Type B pancreatic cell (in vitro differentiated cells): ENCODE measurements around the gene SLC22A9. TPM values are rescaled to one million over a fixed set of nuclear protein-coding genes. Genes with fewer than 3 reads are reported as not detected.

Experiments used
- DNase-seq: peaks from one replicate; pipeline ENCODE4 v3.0.0; 2021; ENCODE audit warnings: mixed read lengths; ENCODE audit not compliant: unreplicated experiment; ENCODE audit errors: extremely low spot score
- H3K27ac Mint-ChIP-seq: 2 replicates; pipeline ENCODE4 v1.8.0; 2021; ENCODE audit warnings: mild to moderate bottlenecking, mixed read lengths
- H3K27me3 Mint-ChIP-seq: 2 replicates; pipeline ENCODE4 v1.8.0; 2021; ENCODE audit warnings: mixed read lengths
- H3K36me3 Mint-ChIP-seq: 2 replicates; pipeline ENCODE4 v1.8.0; 2021; ENCODE audit warnings: mixed read lengths
- H3K4me1 Mint-ChIP-seq: one replicate; pipeline ENCODE4 v1.8.0; 2021; ENCODE audit warnings: mixed read lengths; ENCODE audit not compliant: unreplicated experiment
- H3K4me3 Mint-ChIP-seq: 2 replicates; pipeline ENCODE4 v1.8.0; 2021; ENCODE audit warnings: mild to moderate bottlenecking, mixed read lengths
- H3K9me3 Mint-ChIP-seq: 2 replicates; pipeline ENCODE4 v1.8.0; 2021; ENCODE audit warnings: mixed read lengths
- total RNA-seq: library from RNA; stranded (reverse); gene quantifications from 2 replicates; pipeline ENCODE4 v1.2.1, GENCODE V29; 2021; ENCODE audit warnings: low replicate concordance
- TF ChIP-seq, protein P1 (sequence below): fragments of 200-600 bp; sonication (generic); conservative IDR thresholded peaks from 2 replicates; pipeline ENCODE4 v1.5.0; 2021; ENCODE audit warnings: antibody characterized with exemption, mild to moderate bottlenecking

Gene SLC22A9
- total RNA-seq, 1 donor from 2014 or later = 0.19 TPM

DNA sequence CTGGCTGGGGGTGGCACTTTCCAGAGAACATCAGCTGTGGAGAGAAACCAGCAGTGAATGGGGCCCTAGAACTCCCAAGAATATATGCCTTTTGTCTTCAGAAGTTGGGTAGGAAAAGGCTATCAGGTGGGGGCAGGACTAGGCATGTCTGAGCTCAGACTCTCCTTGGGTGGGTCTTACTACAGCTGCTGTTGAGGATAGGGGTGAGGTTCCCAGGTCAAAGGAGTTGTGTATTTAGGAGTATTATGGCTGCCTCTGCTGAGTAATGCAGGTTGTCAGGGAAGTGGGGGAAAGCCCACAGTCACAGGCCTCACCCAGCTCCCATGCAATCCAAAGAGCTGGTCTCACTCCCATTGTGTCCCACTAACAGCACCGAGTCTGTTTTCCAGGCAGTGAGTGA is 26.1 kb downstream of the SLC22A9 start:
- Mint-ChIP-seq H3K27me3 (peaks cover 9% of the 10 kb centered on the region), H3K27ac (no peak overlapping the region), H3K9me3 (peaks cover 5% of the 10 kb centered on the region), H3K4me1 (peaks cover 4% of the 10 kb centered on the region), H3K36me3 (no peaks in the 10 kb centered on the region), H3K4me3 (no peak overlapping the region)
- TF ChIP-seq, protein P1, sequence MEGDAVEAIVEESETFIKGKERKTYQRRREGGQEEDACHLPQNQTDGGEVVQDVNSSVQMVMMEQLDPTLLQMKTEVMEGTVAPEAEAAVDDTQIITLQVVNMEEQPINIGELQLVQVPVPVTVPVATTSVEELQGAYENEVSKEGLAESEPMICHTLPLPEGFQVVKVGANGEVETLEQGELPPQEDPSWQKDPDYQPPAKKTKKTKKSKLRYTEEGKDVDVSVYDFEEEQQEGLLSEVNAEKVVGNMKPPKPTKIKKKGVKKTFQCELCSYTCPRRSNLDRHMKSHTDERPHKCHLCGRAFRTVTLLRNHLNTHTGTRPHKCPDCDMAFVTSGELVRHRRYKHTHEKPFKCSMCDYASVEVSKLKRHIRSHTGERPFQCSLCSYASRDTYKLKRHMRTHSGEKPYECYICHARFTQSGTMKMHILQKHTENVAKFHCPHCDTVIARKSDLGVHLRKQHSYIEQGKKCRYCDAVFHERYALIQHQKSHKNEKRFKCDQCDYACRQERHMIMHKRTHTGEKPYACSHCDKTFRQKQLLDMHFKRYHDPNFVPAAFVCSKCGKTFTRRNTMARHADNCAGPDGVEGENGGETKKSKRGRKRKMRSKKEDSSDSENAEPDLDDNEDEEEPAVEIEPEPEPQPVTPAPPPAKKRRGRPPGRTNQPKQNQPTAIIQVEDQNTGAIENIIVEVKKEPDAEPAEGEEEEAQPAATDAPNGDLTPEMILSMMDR = no peak
- DNase-seq = no peak

DNA sequence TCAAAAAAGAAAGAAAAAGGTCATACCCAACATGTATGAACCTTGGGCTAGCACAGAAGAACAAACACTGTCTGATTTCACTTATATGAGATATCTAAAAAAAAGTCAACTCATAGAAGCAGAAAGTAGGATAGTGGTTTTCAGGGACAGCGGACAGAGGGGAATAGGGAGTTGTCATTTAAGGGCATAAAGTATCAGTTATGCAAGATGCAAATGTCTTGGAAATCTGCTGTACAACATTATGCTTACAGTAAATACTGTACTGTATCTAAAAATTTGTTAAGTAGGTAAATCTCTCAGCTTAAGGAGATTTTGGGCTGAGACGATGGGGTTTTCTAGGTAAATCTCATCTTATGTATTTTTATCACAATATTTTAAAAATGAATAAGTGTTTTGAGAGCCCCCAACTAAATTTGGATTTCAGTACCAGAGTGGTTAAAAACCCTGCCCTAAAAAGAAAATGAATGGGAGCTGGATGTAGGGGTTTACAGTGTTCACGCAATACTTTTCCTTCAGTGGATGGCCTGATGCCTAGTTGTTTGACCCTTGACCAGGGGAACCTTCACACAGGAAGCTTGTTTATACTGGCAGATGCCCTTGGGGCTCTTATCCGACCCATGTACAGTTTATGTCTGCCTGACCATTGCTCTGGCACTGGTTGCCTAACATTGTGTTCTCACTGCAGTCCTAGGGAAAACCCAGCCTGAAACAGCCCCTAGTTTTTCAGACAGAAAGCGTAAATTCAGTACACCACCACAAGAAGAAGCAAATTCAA is 34.8 kb downstream of the SLC22A9 start:
- TF ChIP-seq, protein P1 = no peak
- Mint-ChIP-seq H3K27me3 (peaks cover 6% of the 10 kb centered on the region), H3K4me1 (no peaks in the 10 kb centered on the region), H3K27ac (no peak overlapping the region), H3K36me3 (no peaks in the 10 kb centered on the region), H3K4me3 (no peak overlapping the region), H3K9me3 (no peaks in the 10 kb centered on the region)
- no peak for DNase-seq

DNA sequence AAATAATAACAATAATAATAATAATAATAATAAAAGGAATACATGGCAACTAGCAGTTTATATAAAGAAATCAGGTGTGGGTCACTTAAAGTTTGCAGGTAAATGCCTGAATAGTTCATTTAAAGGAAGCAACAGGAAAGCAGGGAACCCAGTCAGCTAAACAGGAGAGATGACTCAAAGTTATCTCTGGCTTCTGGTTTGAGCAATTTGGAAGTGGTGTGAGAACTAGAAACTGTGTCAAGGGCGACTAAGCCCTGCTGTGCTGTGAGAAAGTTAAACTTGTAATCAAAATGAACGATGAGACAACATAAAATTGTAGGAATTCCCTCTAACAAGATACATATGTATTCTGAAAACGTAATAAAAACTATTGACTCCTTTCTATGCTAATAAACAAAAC is 35.5 kb downstream of the SLC22A9 start:
- Mint-ChIP-seq H3K27ac (no peak overlapping the region), H3K9me3 (no peaks in the 10 kb centered on the region), H3K36me3 (no peaks in the 10 kb centered on the region), H3K27me3 (peaks cover 6% of the 10 kb centered on the region), H3K4me1 (no peaks in the 10 kb centered on the region), H3K4me3 (no peak overlapping the region)
- DNase-seq = no peak
- TF ChIP-seq, protein P1 = no peak

DNA sequence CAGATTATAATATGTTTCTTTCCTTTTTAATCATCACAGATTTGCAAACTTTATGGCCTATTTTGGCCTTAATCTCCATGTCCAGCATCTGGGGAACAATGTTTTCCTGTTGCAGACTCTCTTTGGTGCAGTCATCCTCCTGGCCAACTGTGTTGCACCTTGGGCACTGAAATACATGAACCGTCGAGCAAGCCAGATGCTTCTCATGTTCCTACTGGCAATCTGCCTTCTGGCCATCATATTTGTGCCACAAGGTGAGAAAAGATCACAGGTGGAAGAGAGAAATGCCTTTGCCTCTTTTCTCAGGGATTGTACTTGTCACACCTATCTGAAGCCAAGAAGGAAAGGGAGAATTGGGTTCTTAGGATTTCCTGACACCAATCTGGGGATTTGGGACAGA is 36.9 kb downstream of the SLC22A9 start:
- Mint-ChIP-seq H3K9me3 (no peaks in the 10 kb centered on the region), H3K36me3 (no peaks in the 10 kb centered on the region), H3K4me3 (no peak overlapping the region), H3K4me1 (no peaks in the 10 kb centered on the region), H3K27ac (no peak overlapping the region), H3K27me3 (peaks cover 6% of the 10 kb centered on the region)
- TF ChIP-seq, protein P1 = no peak
- DNase-seq = no peak

DNA sequence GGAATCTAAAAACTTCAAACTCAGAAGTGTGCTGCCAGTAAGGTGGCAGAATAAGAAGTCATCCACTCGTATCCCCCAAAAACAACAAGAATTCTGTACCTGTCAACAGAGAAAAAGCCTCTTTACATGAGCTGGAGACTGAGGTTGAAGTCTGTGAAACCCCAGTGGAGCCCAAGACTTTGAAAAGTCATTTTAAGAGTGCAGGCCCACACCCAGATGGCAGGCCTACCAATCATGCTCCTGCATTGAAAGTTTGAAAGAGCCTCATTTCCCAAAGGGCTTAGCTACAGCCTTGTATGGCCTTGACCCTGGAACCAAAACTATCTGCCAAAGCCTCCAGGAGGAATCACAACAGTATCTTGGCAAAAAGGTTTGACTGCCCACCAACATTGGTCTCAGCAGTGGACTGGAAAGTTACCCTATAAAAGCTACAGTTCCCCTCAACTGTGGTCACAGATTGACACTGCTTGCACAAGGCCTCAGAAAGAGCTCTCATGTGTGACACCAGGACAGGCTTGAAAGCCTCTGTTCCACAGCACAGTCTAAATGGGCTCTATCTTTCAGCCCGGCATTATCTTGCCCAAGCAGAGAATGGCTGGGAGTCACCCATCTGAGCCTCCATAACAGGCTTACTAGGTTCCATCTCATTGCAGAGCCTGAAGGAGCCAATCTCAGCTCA is 47.7 kb downstream of the SLC22A9 start:
- peaks cover 5% of the 10 kb centered on the region for H3K9me3 Mint-ChIP-seq
- no peak for DNase-seq

More for the DNA sequence above, 47.7 kb downstream of the SLC22A9 start:
- no peaks in the 10 kb centered on the region for H3K36me3 Mint-ChIP-seq
- H3K4me1 Mint-ChIP-seq = no peaks in the 10 kb centered on the region
- H3K27me3 Mint-ChIP-seq = peaks cover 11% of the 10 kb centered on the region
- no peak overlapping the region for H3K4me3 Mint-ChIP-seq
- TF ChIP-seq, protein P1 = no peak
- H3K27ac Mint-ChIP-seq = no peak overlapping the region
